LNCAP (cell line): ENCODE results near the gene KRTAP10-2.

Experiments used
- TF ChIP-seq, protein P1 (sequence below): fragments of 450-650 bp; IDR thresholded peaks from 2 replicates; pipeline ENCODE4 v1.5.1; 2017; ENCODE audit warnings: mild to moderate bottlenecking

The KRTAP10-2 gene

DNA sequence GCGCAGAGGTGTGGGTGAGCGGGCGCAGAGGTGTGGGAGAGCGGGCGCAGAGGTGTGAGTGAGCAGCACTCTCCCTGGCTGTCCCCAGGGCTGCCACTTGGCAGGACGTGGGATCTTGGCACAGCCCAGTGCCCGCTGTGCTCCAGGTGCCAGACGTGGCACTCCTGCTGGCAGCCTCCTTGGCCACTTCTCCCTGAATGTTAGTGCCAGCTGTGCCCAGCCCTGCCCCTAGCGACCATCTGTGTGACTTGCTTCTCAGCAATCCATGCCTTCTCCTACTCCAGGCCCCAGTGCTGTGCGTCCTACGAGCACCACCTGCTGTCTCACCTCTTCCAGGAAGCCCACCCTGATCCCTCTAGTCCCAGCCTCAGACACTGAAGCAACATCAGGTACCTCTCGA is 41.8 kb downstream of the KRTAP10-2 start:
- TF ChIP-seq, protein P1, sequence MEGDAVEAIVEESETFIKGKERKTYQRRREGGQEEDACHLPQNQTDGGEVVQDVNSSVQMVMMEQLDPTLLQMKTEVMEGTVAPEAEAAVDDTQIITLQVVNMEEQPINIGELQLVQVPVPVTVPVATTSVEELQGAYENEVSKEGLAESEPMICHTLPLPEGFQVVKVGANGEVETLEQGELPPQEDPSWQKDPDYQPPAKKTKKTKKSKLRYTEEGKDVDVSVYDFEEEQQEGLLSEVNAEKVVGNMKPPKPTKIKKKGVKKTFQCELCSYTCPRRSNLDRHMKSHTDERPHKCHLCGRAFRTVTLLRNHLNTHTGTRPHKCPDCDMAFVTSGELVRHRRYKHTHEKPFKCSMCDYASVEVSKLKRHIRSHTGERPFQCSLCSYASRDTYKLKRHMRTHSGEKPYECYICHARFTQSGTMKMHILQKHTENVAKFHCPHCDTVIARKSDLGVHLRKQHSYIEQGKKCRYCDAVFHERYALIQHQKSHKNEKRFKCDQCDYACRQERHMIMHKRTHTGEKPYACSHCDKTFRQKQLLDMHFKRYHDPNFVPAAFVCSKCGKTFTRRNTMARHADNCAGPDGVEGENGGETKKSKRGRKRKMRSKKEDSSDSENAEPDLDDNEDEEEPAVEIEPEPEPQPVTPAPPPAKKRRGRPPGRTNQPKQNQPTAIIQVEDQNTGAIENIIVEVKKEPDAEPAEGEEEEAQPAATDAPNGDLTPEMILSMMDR = peak; percentile 71

DNA sequence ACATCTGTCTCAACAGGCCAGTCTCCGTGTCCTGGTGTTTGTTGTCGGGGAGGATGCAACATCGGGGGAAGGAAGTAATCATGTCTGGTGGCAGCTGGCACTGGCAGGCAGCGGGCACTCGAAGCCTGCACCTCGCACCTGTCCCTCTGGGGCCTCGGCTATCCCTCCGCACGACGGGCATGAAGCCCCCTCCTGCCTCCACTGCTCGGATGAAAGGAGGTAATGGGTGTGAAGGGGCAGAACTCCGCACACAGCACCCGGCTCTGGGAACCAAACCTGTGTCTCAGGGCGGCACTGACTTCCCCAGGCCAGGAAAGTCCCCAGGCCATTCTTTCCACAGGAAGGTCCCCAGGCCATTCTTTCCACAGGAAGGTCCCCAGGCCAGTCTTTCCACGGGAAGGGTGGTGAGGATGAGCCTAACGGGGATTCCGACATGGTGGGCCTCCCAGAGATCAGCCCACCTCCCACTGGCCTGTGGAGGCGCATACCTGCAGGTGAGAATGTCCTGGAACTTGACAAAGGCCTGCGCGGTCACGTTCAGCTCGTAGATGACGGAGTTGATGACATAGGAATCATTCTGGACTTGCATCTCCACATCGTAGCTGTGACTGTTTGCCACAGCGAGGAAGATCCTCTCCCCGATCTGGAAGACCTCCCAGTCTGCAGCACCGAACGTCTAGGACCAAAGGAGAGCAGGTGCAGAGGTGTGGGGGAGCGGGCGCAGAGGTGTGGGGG is 42.4 kb downstream of the KRTAP10-2 start:
- TF ChIP-seq, protein P1 = no peak

DNA sequence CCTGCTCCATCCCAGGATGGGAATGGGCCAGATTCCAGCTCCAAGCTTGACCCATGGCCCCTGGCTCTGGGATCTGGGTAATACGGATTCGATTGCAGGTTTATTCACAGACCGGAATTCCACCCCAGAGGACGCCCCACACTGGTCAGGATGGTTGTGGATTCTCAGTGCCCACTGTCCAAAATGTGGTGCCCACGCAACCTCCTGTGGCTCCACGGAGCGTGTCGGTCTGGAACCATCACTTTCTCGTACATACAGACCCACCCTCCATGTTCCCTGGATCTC is 42.9 kb downstream of the KRTAP10-2 start:
- TF ChIP-seq, protein P1 = no peak

DNA sequence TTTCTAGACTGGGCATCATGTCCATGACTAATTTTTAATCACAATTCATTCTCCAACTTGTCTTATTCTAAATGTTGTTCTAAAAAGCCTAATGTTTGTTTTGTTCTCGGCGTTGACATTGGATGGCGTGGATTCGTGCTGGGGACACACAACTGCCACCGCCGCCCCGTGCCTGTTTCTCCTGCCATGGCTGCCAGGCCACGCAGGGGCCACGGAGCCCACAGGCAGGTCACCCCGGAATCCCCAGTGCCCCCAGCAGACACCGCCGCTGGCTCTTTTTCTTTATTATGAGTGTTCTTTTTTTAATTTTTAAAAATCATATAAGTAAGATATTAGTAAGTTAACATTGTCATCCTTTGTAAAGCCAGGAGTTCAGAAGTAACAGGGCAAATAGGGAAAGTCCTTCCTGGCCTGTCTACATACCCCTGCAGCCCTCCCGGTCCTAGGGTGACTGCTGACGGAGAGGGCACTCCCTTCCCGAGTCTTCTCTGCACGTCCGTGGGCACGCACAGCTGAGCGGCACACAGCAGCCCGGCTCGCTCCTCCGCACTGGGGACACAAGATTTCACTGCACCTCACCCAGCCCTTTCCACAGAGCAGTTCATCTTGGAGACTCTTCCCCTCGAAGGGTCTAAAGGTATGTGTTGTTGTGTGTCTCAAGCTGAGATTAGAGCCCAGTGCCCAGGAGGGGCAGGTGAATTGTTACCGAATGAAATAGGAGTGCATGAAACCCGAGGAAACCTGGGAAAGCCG is 43.5 kb downstream of the KRTAP10-2 start:
- TF ChIP-seq, protein P1 = no peak

DNA sequence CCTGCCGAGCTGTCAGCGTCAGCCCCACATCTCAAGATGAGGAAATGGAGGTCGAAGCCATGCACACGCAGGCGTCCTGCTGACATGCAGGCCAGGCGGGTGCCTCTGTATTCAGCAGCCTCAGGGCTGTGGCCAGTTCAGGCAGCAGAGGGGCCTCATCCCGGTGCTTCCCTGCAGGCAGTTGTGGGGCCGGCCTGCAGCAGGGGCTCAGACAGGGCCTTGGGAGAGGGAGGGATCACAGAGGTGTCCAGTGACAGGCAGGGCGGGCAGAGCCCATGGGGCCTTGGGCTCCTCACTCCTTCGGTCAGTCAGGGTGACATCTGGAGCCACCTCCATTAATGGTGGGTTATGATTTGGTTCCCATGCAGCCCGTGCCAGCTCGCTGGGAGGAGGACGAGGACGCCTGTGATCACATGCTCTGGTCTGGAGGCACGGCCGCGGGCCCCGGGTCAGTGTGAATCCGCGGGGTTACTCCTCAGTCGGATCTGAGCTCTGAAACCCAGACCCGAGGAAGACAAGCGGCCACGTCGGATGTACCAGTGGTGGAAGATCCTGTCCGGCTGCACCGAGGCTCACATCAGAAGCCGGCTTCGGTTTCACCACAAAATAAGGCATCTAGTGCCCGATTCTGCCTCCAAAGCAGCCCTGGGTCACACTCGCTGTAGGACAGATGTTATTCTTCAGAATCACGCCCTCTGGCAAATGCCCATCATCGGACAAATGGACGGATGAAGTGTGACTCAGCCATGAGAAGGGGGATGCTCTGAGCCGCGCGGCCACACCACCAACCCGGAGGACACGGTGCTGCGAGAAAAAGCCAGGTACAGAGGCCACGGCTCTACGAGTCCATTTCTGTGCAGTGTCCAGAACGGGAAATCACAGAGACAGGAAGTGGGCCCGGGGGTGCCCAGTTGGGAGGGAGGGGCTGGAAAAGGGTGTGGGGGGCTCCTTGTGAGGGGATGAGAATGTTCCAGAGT is 44.7 kb downstream of the KRTAP10-2 start:
- TF ChIP-seq, protein P1 = no peak

DNA sequence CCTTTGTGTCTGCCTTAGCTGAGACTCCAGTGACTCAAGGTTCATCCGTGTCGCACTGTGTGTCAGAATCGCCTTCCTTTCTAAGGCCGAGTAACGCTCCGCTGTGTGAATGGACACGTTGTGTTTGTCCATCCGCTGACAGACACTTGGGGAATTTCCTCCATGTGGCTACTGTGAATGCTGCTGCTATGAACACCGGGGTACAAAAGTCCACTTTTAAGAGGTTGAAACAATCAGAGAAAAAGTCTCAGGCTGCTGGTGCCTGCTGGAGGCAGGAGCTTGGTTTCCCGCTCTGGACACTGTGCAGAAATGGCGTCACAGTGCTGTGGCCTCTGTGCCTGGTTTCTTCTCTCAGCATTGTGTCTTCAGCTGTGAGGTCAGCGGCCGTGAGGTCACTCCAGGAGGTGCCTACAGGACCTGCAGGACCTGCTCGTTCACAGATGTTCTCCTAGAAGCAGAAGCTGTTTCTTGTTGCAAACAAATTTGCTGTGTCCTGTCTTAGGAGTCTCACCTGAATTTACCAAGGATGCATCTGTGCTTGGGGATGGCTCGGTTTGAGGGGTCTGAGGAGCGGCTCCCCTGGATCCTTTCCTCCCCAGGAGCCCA is 45.5 kb downstream of the KRTAP10-2 start:
- TF ChIP-seq, protein P1 = no peak

DNA sequence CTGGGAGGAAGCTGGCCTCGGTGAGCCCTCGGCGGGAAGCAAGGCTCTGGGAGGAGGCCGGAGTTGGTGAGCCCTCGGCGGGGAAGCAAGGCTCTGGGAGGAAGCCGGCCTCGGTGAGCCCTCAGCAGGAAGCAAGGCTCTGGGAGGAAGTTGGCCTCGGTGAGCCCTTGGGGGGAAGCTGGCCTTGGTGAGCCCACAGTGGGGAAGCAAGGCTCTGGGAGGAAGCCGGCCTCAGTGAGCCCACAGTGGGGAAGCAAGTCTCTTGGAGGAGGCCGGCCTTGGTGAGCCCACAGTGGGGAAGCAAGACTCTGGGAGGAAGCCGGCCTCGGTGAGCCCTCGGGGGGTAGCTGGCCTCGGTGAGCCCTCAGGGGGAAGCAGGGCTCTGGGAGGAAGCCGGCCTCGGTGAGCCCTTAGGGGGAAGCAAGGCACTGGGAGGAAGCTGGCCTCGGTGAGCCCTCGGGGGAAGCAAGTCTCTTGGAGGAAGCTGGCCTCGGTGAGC is 47.4 kb downstream of the KRTAP10-2 start:
- TF ChIP-seq, protein P1 = no peak
